AG04450 (cell line): ENCODE results near the gene VEZT. TPM values are rescaled to one million over a fixed set of nuclear protein-coding genes. Genes with fewer than 3 reads are reported as not detected.

Experiments
- CTCF ChIA-PET: fragments of 300-600, 350-600 bp; formaldehyde crosslinking; extraction: SDS; loops from one replicate; lab custom pipeline; 2022; ENCODE audit warnings: antibody characterized with exemption, inconsistent platforms; lab: Charles Lee
- POLR2A ChIA-PET: fragments of 350-600 bp; formaldehyde crosslinking; extraction: SDS; loops from one replicate; lab custom pipeline; 2021; ENCODE audit warnings: antibody characterized with exemption, inconsistent platforms; lab: Yijun Ruan, JAX
- DNase-seq: peaks from one replicate; pipeline ENCODE4 v3.0.0-alpha.2; 2011; ENCODE audit warnings: low read depth, low spot score
- H3K27ac ChIP-seq: one replicate; pipeline ENCODE4 v1.5.1; 2012; ENCODE audit warnings: low read depth, low read length, control low read depth
- H3K27me3 ChIP-seq: one replicate; pipeline ENCODE4 v1.6.0; 2012; ENCODE audit warnings: low read length; ENCODE audit not compliant: control insufficient read depth, insufficient read depth
- H3K4me3 ChIP-seq: 2 replicates; pipeline ENCODE4 v1.5.1; 2011; ENCODE audit warnings: mild to moderate bottlenecking, low read depth, low read length, control low read depth
- H3K9me3 ChIP-seq: 2 replicates; pipeline ENCODE4 v1.5.1; 2012; ENCODE audit warnings: low read length; ENCODE audit not compliant: control insufficient read depth, insufficient read depth
- polyA plus RNA-seq: library from polyadenylated mRNA; depleted of rRNA; stranded (reverse); fragments of >200 nt; gene quantifications from 2 replicates; pipeline ENCODE4 v1.2.3, GENCODE V29; 2011
- TF ChIP-seq, protein P1 (sequence below): IDR thresholded peaks from 2 replicates; pipeline ENCODE4 v1.5.1; 2011; ENCODE audit warnings: low read depth, low read length, control low read depth, inconsistent platforms

The VEZT gene
- polyA plus RNA-seq, 1 experiment: 143 TPM

GRCh38 chr12:95328708-95329107, 111.1 kb downstream of the VEZT start:
- ChIA-PET POLR2A (no interaction called here), CTCF (no interaction called here)
- TF ChIP-seq, protein P1, sequence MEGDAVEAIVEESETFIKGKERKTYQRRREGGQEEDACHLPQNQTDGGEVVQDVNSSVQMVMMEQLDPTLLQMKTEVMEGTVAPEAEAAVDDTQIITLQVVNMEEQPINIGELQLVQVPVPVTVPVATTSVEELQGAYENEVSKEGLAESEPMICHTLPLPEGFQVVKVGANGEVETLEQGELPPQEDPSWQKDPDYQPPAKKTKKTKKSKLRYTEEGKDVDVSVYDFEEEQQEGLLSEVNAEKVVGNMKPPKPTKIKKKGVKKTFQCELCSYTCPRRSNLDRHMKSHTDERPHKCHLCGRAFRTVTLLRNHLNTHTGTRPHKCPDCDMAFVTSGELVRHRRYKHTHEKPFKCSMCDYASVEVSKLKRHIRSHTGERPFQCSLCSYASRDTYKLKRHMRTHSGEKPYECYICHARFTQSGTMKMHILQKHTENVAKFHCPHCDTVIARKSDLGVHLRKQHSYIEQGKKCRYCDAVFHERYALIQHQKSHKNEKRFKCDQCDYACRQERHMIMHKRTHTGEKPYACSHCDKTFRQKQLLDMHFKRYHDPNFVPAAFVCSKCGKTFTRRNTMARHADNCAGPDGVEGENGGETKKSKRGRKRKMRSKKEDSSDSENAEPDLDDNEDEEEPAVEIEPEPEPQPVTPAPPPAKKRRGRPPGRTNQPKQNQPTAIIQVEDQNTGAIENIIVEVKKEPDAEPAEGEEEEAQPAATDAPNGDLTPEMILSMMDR: no peak
- no peaks in the 10 kb centered on the region; the same call in 1 of the 2 replicates for H3K9me3 ChIP-seq
- DNase-seq: no peak
- H3K27me3 ChIP-seq: no peaks in the 10 kb centered on the region
- no peak overlapping the region for H3K27ac ChIP-seq
- no peak overlapping the region for H3K4me3 ChIP-seq

DNA sequence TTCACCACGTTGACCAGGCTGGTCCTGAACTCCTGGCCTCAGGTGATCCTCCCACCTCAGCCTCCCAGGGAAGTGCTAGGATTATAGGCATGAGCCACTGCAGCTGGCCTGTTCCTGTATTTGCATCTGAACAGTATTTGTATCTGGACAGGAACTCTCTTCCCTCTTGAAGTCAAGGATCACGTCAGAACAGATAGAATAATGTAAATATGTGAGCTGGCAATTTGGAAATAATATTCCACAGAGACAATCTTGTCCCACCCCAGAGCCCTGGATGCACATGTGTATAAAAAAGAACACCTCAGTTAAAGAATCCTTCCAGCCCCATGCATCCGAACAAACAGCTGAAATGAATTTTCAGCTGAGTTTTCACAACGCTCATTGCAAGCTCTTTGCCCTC, 118.3 kb downstream of the VEZT start:
- H3K9me3 ChIP-seq: no peaks in the 10 kb centered on the region
- TF ChIP-seq, protein P1: no peak
- no peaks in the 10 kb centered on the region for H3K27me3 ChIP-seq
- DNase-seq: no peak
- ChIA-PET CTCF (interaction anchor here (0.5 to 2.8 kb wide), 21 partner anchors 9 to 791 kb away, joined by 3 to 29 read pairs (median 4); no protein-coding TSS in a partner anchor), POLR2A (interaction anchor here (1.0 to 1.3 kb wide), 3 partner anchors 138 to 218 kb away, joined by 3 to 7 read pairs (median 5); partner anchors contain the start of gene METAP2)
- peak overlapping the region; percentile 53 for H3K27ac ChIP-seq
- no peak overlapping the region for H3K4me3 ChIP-seq

DNA sequence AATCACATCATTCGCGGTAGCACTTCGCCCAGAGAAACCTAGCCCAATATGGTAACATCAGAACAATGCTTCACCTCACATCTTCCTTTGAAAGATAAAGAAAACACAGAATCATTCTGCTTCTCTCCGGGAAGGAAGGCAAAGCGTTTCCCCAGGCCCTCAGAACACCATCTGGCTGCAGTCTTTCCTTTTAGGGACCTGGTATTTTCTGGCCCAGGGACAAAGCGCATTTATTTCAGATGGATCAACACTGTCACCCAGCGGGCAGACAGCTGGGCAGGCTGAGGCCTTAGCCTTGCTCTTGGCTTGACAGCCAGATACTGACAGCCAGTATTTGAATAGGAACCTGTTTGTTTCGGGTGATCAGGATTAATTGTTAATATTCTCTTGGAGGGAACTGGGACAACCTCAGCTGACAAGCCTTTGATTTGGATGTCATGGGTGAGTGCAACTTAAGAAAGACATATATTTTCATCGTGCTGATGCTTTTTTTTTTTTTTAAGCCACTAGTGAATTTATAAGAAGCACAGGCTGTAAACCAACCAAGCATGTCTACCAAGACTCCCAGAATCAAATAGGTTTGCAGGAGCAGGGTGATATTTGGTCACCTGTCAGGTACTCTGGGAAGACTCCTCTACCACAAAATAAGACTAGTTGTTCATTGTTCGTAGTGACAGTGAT, 118.9 kb downstream of the VEZT start:
- Histone ChIP-seq H3K27ac (peak overlapping the region; percentile 53), H3K9me3 (no peaks in the 10 kb centered on the region), H3K27me3 (no peaks in the 10 kb centered on the region), H3K4me3 (peak overlapping the region; percentile 14; the same call in 1 of the 2 replicates)
- TF ChIP-seq, protein P1: peak; percentile 79
- CTCF ChIA-PET: interaction anchor here (0.5 to 2.8 kb wide), 20 partner anchors 9 to 791 kb away, joined by 3 to 29 read pairs (median 4); no protein-coding TSS in a partner anchor
- peak; percentile 70 for DNase-seq
- POLR2A ChIA-PET: interaction anchor here (1.0 to 1.3 kb wide), 3 partner anchors 137 to 219 kb away, joined by 3 to 7 read pairs (median 5); partner anchors contain the start of gene METAP2

DNA sequence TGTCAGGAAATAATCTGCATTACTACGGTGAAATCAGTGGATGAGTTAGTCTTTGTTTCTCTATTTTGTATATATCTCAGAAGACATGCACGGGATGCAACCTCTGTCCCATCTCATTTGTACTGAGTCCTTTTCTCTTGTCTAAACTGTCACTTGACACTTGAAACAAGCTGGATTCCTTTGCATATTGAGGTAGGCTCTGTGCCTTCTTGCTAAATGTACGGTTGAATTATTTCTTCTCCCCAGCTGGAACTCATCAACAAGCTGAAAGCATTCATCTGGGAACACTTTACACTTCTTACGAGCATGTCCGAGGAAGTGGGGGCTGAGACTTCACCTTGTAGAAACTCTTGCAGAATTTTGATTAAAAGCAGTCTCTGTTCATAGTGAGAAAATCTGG, 119.5 kb downstream of the VEZT start:
- CTCF ChIA-PET: interaction anchor here (0.5 to 2.8 kb wide), 10 partner anchors 10 to 1202 kb away, joined by 3 to 29 read pairs (median 3); no protein-coding TSS in a partner anchor
- no peak overlapping the region for H3K4me3 ChIP-seq
- no peak overlapping the region for H3K27ac ChIP-seq
- H3K27me3 ChIP-seq: no peaks in the 10 kb centered on the region
- POLR2A ChIA-PET: interaction anchor here (1.3 kb wide), 1 partner anchor 220 kb away, joined by 3 read pairs; no protein-coding TSS in a partner anchor
- TF ChIP-seq, protein P1: no peak
- H3K9me3 ChIP-seq: no peaks in the 10 kb centered on the region
- no peak for DNase-seq
